Upper lobe of left lung (tissue), 4 donors: ENCODE data around the gene RBBP5.

ENCODE experiments used
- EP300 ChIP-seq, 4 donors: sonication (generic); formaldehyde crosslinking; IDR thresholded peaks; one replicate each; pipeline ENCODE4 v1.5.1; 2017; ENCODE audit warnings: antibody characterized with exemption in 4 of 4, control low read depth in 2 of 4
- POLR2A ChIP-seq, 4 donors: fragments of 450-650 bp; IDR thresholded peaks; one replicate each; pipeline ENCODE4 v1.5.1; 2016 to 2017; ENCODE audit warnings: antibody characterized with exemption in 4 of 4, mild to moderate bottlenecking in 2 of 4
- POLR2AphosphoS5 ChIP-seq, 2 donors: sonication (generic); formaldehyde crosslinking; IDR thresholded peaks; one replicate each; pipeline ENCODE4 v1.5.1; 2017; ENCODE audit warnings: antibody characterized with exemption in 2 of 2
- TF ChIP-seq, protein P1 (sequence below), 6 experiments: fragments of 450-650 bp in 4 of 6; fragments of 200-600 bp in 2 of 6; sonication (generic) in 2 of 6; IDR thresholded peaks; one replicate each; pipeline ENCODE4 v1.5.1; 2016 to 2019; ENCODE audit warnings: antibody characterized with exemption in 6 of 6

DNA sequence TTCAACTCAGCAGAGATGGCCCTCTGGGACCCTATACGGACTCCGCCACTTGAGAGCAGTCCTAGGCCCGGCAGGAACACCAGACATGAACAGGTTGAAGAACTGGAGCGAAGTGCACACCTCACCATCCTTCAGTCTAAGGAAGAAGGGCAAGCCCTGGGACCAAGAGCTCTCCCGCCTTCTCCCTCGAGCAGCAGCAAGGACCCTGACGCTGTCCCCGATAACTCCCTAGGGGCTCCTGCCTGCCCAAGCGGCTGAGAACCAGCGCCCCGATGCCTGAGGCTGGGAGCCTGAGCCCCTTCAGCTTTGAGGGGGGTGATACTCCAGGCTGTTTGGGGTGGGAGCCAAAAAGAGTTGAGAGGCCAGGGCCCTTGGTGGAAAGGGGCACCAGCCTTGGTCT, 47.7 kb downstream of the RBBP5 start:
- TF ChIP-seq, protein P1, sequence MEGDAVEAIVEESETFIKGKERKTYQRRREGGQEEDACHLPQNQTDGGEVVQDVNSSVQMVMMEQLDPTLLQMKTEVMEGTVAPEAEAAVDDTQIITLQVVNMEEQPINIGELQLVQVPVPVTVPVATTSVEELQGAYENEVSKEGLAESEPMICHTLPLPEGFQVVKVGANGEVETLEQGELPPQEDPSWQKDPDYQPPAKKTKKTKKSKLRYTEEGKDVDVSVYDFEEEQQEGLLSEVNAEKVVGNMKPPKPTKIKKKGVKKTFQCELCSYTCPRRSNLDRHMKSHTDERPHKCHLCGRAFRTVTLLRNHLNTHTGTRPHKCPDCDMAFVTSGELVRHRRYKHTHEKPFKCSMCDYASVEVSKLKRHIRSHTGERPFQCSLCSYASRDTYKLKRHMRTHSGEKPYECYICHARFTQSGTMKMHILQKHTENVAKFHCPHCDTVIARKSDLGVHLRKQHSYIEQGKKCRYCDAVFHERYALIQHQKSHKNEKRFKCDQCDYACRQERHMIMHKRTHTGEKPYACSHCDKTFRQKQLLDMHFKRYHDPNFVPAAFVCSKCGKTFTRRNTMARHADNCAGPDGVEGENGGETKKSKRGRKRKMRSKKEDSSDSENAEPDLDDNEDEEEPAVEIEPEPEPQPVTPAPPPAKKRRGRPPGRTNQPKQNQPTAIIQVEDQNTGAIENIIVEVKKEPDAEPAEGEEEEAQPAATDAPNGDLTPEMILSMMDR (IDR thresholded peaks at IDR 0.05), result no peak
- TF ChIP-seq POLR2AphosphoS5 (IDR thresholded peaks at IDR 0.05) (no peak), EP300 (IDR thresholded peaks at IDR 0.05) (no peak), POLR2A (IDR thresholded peaks at IDR 0.05) (no peak)
